ENCODE data around the gene RREB1. TPM values are rescaled to one million over a fixed set of nuclear protein-coding genes. Genes with fewer than 3 reads are reported as not detected.
"Not testable (repeated sequence)": the region's sequence is repeated elsewhere in the genome, so short reads cannot be mapped to it uniquely, and the experiment has no call there.

The RREB1 gene
- total RNA-seq, 1 experiment from 2014 or later: 15.7 TPM

DNA sequence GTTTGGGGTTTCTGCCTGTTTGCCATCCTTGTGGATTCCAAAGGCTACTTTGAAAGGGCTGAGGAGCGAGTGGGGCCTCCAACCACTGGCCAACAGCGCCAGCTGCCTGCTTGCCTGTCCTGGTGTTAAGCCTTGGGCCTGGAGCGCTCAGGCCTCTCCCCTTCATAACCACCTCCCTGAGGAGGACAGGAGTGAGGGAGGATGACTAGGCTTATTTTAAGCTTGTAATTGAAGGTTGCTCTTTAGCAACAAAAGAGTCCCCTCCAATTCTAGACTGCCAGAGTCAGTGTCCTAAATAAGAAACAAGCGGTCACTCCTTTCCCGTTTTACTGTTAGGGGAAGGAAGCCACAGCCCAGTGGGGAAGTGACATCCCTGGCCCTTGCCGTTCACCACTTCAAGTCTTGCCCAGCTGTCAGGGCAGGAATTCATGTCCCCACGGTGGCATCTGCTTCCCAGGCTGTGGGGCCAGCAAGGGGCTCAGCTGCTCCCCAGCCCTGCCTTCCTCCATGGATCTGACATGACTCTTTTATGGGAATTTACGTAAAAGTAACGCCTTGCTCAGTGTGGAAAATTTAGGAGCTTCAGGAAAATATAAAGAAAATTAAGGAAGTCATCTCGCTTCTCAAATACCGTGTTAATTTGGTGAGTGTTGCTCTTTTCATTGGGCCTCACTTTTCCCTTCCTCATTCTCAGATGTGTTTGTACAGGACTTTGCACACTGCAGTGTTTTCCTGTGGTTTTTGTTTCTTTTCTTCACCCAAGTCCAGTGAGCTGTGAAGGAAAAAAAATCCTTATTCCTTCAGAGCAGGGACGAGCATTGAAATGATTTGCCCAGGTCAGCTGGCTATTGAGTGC, 147.4 kb downstream of the RREB1 start:
- in situ Hi-C loops (cut with HindIII; ENCODE audit: low pct_unique_long_range_greater_than_20kb, low sequenced_read_pairs): no loop called here
- DNase-seq (ENCODE audit: low read depth, low spot score): no peak

DNA sequence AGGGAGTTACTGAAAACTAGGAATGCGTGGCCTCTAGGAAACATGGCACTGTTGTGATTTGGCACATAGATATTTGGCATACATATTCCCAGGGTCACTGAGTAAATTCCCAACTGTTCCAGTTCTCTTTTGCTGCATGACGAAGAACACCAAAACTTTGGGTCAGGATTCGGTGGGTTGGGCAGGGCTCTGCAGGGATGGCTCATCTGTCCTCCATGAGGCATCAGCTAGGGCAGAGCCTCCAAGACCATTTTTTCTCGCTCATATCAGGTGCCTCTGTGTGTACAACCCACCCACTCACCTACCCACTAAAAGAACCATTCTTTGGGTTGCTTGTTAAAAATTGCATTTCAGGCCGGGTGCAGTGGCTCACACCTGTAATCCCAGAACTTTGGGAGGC, 148.2 kb downstream of the RREB1 start:
- no peak for DNase-seq (ENCODE audit: low read depth, low spot score)
- in situ Hi-C loops (cut with HindIII; ENCODE audit: low pct_unique_long_range_greater_than_20kb, low sequenced_read_pairs): no loop called here

DNA sequence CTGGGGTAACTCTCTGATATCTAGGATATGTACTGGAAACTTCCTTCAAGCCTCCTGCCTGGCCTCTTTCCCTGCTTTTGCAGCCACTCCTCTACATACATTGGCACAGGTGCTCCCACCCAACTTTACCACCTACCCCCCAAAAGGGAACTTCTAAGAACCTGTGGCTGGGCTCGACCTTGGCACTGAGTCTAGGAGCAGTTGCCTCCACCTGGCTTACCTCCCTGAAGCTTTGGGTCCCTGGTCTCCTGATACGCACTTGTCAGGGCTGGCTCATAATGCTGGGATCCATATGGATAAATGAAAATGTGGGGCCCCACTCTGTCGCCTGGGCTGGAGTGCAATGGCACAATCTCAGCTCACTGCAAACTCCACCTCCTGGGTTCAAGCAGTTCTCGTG, 149.0 kb downstream of the RREB1 start:
- no peak for DNase-seq (ENCODE audit: low read depth, low spot score)
- in situ Hi-C loops (cut with HindIII; ENCODE audit: low pct_unique_long_range_greater_than_20kb, low sequenced_read_pairs): no loop called here

DNA sequence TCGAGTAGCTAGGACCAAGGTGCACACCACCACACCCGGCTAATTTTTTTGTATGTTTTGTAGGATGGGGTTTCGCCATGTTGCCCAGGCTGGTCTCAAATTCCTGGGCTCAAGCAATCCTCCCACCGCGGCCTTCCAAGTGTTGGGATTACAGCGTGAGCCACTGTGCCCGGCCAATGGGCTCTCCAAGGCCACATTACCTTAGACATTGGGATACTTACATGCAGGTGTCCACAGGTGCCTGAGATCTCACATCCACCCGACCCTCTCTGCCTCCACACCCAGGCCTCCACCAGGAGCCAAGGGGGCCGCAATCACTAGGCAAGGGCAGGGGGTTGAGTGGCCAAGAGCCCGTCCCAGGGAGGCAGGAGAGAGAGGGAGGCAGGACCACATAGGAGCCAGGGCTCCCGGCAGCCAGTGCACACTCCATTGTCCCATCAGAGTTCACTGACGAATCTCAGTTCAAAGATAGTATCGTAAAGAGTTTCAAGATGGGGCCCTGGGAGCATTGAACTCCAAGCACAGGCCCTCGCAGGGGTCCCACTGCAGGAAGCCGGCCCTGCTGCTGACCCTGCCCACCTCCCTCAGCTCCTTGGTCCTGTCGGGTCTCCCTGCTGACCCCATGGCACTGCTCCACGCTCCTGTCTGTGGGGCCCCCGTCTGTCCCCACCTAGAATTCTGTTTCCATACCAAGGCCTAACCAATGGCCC, 149.9 kb downstream of the RREB1 start:
- in situ Hi-C loops (cut with HindIII; ENCODE audit: low pct_unique_long_range_greater_than_20kb, low sequenced_read_pairs): no loop called here
- no peak for DNase-seq (ENCODE audit: low read depth, low spot score)

DNA sequence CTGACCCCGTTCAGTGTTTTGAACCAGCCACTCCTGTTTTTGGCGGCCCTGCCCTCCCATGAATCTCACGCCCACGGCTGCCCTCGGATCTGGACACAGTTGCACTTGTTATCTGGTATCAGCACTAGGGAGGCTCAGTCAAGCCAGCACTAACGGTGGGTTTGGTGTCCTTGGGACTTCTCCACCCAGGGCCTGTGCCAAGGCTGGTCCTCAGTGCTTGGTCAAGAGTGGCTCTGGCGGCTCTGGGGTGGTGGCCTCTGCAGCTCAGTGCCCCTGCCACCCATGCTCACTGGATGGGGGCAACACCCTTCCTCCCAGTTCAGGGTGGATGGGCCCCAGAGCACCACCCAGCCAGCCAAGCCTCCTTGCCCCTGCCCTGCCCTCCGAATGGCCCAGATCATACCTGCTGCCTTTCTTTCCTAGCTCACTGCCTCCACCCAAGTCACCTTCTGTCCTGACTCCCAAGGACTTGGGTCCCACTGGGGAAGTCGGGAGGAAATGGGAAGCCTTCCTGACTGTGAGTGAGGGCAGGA, 150.5 kb downstream of the RREB1 start:
- in situ Hi-C loops (cut with HindIII; ENCODE audit: low pct_unique_long_range_greater_than_20kb, low sequenced_read_pairs): no loop called here
- DNase-seq (ENCODE audit: low read depth, low spot score): no peak

DNA sequence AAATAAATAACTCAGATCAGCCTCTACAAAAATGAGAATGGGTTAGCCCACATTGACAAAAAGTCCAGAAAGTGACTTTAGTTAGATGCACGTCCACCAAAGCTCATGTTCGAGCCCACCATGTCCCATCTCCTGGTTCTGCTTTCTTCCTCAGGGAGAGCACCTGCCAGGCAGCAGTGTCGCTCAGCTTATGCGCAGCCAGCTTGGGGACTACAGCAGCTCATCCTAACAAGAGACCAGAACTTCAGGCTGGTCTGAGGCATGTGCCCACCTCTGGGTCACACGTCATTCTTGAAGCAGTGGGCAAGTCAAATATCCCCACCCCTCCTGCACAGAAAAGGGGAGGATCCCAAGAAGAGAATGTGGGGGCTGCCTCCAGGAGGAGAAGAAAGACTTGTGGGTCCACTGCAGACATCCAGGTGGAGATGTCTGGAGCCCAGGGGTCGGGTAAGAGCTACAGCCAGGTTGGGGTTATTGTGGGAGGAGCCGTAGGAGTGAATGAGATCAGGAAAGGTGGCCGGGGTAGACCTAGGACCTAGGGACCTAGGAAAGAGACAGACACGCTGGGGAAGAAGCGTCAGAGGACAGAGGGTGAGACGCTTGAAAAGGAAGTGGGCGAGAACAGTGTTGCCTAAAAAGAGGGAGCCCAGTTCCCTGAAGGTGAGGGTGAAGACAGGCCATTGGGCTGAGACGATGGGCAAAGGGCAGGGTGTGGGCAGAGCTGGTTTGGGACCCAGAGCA, 152.7 kb downstream of the RREB1 start:
- no peak for DNase-seq (ENCODE audit: low read depth, low spot score)
- in situ Hi-C loops (cut with HindIII; ENCODE audit: low pct_unique_long_range_greater_than_20kb, low sequenced_read_pairs): no loop called here

DNA sequence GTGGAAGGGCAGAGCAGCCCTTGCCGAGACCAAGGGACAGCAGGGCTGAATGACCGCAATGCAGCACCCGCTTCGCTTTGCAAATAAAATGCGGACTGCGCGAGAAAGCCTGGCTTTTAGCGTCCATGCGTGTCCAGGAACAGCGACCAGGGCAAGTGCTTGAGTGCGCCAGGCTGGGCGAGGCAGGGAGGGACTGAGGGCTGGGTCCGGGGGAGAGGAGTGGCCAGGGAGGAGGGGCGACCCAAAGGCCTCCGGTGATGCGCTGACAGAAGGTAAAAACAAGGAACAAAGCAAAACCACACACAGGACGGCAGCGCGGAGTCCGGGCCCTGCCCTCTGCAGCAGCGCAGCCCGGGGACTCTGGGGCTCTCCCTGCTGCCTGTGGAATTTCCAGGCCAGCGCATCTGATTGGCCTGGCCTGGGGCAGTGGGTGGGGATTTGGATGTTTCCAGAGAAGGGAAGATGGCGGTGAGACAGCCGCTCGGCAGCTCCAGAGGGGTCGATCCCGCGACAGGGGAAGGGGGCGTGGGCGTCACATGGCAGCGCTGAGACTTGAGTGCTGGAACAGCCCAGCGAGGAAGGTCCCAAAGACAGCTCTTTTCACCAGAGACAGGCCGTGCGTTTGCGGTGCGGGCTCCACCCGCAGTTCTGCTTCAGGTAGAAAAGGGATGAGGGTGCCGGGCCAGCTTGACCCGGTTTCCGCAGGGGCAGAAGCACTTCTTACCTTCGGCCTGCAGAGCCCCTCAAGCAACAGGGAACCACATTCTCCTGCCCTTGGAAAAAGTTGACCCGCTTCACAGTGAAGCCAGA, 153.5 kb downstream of the RREB1 start:
- in situ Hi-C loops (cut with HindIII; ENCODE audit: low pct_unique_long_range_greater_than_20kb, low sequenced_read_pairs): no loop called here
- DNase-seq (ENCODE audit: low read depth, low spot score): peak; percentile 93

DNA sequence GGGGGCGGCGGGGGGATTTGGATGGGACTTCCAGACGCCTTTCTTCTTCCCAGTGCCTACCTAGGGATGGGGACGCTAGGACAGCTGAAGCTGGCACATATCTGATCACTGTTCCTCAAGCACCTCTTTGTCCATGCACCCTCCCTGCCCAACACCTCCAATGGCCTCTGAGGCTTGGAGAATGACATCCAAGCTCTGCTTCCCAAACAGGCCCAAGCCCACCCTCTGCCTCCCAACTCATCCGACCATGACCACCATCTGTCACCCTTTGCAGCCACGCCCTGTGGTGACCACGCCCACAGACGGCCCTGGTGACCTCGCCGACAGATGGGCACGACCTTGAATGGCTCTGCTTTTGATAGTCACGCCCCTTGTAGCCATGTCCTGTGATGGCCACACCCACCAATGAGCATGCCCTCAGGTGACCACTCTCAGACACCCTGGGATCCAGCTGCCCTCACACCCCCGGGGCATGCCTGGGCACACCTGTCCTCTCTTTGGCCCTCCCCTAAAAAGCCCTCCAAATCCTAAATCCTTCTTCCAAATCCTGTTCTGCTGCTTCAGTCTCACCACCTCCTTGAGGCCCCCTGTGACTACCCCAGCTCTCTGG, 154.2 kb downstream of the RREB1 start:
- DNase-seq (ENCODE audit: low read depth, low spot score): peak; percentile 80
- in situ Hi-C loops (cut with HindIII; ENCODE audit: low pct_unique_long_range_greater_than_20kb, low sequenced_read_pairs): no loop called here

DNA sequence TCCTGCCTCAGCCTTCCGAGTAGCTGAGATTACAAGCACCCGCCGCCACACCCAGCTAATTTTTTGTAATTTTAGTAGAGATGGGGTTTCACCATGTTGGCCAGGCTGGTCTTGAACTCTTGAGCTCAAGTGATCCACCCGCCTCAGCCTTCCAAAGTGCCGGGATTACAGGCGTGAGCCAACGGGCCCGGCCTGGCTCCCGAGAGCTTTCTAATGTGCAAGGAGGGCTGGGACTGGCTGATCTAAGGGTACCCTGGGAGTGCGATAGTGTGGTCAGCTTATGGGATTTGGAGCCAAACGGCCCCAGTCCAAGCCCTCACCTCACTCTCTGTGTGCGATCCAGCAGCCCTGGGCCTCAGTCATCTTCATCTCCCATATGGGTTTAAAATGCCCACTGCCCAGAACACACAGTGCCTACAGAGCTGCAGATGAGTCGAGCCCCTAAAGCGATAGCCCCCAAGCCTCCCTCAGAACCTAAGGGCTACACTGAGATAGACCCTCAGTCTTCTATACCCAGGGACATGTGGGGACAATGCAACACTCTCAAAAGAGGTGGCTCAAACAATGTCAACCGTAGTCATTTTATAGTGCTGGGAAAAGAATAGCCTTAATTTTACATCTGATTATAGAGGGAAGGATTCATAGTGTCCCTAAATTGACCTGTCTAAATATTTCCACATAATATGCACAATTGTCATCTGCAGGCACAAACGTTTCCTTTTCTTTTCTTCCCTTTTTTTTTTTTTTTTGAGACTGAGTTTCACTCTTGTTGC, 155.2 kb downstream of the RREB1 start:
- in situ Hi-C loops (cut with HindIII; ENCODE audit: low pct_unique_long_range_greater_than_20kb, low sequenced_read_pairs): no loop called here
- DNase-seq (ENCODE audit: low read depth, low spot score): no peak

DNA sequence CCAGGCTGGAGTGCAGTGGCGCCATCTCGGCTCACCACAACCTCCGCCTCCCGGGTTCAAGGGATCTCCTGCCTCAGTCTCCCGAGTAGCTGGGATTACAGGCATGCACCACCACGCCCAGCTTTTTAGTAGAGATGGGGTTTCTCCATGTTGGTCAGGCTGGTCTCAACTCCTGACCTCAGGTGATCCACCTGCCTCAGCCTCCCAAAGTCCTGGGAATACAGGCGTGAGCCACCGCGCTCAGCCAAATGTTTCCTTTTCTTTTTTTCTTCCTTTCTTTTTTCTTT, 155.7 kb downstream of the RREB1 start:
- in situ Hi-C loops (cut with HindIII; ENCODE audit: low pct_unique_long_range_greater_than_20kb, low sequenced_read_pairs); DNase-seq (ENCODE audit: low read depth, low spot score): not testable (repeated sequence)

DNA sequence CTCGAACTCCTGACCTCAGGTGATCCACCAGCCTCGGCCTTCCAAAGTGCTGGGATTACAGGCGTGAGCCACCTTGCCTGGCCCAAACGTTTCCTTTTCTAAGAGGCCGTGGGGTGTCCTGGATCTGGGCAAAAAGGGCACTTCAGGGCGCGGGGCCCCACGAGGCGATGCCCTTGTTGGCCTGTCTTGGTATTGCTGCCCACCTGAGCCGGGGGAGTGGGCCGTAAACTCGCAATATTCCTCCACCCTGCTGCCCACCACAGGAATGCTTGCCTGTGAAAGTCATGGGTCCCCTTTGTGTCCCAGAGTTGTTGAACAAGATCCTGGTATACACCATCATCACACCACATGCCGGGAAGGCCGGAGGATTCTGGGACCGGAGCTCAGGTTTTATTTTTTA, 156.3 kb downstream of the RREB1 start:
- no peak for DNase-seq (ENCODE audit: low read depth, low spot score)
- in situ Hi-C loops (cut with HindIII; ENCODE audit: low pct_unique_long_range_greater_than_20kb, low sequenced_read_pairs): no loop called here

DNA sequence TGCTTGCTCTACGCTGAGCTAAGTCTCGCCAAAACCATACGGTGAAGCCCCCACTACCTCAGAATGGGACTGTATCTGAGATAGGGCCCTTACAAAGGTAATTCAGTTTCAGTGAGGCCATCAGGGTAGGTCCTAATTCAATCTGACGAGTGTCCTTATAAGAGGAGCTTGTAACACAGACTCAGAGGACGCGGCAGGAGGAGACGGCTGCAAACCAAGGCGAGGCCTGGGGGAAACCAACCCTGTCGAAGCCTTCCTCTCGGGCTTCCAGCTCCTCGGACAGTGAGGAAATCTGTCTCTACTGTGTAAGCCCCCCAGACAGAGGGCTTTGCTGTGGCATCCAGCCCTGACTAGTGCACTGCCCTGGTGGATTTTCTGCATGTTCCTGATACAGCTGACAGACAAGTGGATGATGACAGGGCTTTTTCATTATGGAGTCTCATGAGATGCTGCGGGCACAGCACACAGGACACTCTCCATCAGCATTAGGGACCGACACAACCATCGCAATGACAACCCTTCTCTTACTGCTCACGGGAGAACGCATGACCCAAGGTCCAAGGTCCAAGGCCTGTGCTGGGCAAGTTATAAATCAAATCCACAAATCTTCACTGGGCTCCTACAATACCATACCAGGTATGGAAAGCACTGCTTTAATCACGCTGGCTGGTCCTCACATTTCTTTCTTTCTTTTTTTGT, 157.1 kb downstream of the RREB1 start:
- in situ Hi-C loops (cut with HindIII; ENCODE audit: low pct_unique_long_range_greater_than_20kb, low sequenced_read_pairs): no loop called here
- no peak for DNase-seq (ENCODE audit: low read depth, low spot score)

DNA sequence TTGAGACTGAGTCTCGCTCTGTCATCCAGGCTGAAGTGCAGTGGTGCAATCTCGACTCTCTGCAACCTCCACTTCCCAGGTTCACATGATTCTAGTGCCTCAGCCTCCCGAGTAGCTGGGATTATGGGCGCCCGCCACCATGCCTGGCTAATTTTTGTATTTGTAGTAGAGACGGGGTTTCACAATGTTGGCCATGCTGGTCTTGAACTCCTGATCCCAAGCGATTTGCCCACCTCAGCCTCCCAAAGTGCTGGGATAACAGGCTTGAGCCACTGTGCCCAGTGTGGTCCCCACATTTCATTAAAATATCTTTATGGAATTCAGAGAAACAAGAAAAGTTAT, 157.6 kb downstream of the RREB1 start:
- in situ Hi-C loops (cut with HindIII; ENCODE audit: low pct_unique_long_range_greater_than_20kb, low sequenced_read_pairs); DNase-seq (ENCODE audit: low read depth, low spot score): not testable (repeated sequence)

DNA sequence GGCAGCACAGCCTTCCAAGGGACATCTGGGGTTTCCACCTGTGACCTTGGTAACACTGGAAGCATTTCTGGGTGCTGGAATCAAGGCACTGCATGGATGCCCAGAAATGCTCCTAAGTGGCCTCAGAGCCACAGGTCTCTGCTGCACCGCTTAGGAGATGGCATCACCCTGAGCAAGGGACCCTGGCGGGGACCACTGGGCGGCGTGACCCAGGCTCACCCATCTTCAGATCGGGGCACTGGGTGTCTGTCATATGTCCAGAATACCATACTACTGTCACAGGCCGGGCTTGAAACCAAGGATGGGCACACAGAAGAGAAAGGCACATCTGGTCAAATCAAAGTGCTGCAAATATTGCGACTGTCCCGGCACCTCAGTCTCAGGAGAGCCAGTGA, 159.3 kb downstream of the RREB1 start:
- in situ Hi-C loops (cut with HindIII; ENCODE audit: low pct_unique_long_range_greater_than_20kb, low sequenced_read_pairs): no loop called here
- no peak for DNase-seq (ENCODE audit: low read depth, low spot score)

DNA sequence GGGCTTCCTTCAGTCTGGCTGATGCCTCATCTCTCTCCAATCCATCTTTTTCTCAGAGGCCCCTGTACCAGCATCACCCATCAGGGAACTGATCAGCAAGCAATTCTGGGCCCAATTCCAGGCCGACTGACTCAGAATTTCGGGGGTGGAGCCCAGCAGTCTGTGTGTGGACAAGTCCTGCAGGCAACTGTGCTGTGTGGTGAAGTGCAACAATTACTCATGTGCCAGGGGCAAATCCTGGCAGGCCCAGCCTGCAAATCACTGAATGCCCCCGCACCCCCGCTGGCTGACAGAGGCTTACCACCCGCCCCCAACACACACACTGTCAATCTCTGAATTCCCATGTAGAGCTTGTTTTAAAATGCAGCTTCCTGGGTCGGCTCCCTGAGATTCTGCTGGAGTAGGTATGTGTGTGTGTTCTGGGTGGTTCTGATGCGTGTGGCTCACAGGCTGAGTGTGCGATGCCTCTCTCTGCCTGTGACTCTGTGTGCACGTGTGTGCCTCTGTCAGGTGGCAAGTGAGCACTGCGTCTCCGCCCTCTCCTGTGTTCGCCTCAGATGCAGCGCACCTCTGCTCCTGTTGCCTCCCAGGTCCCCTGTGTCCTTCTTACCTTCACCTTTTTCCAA, 159.8 kb downstream of the RREB1 start:
- DNase-seq (ENCODE audit: low read depth, low spot score): peak; percentile 52
- in situ Hi-C loops (cut with HindIII; ENCODE audit: low pct_unique_long_range_greater_than_20kb, low sequenced_read_pairs): no loop called here

DNA sequence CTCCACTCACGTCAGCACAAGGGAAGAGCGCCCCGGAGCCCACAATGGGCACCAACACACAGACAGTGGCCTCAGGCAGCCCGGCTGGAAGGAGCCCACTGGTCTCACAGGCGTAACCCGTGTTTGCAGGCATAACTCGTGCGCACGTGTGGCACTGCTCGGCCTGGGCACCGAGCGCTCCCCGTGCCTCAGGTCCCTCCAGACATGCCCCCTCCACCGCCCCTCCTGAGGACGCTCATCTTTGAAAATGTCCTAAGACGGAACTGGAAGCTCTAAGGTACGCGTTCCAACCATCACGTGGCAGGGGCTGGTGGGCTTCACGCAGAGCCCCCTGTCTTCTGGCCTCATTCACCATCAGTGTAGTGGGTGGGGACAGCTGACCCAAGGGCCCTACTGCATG, 160.6 kb downstream of the RREB1 start:
- no peak for DNase-seq (ENCODE audit: low read depth, low spot score)
- in situ Hi-C loops (cut with HindIII; ENCODE audit: low pct_unique_long_range_greater_than_20kb, low sequenced_read_pairs): no loop called here

Data from SK-MEL-5 (cell line).